GM19468 (cell line): Measurements from ENCODE around the gene GAD2.
"Not testable (repeated sequence)": the region's sequence is repeated elsewhere in the genome, so short reads cannot be mapped to it uniquely, and the experiment has no call there.

Experiments used
- ATAC-seq: cut with Tn5 transposase; IDR thresholded peaks from one replicate; pipeline ENCODE4 v1.9.1; 2021; ENCODE audit warnings: mild to moderate bottlenecking, moderate library complexity, moderate number of reproducible peaks; ENCODE audit not compliant: unreplicated experiment; ENCODE audit errors: extremely low read depth

GAD2 gene

GRCh38 chr10:26310361-26310760 lies 93.8 kb downstream of the GAD2 start:
- no peak for ATAC-seq

- no peak for ATAC-seq
These were observed 94.9 kb downstream of the GAD2 start for GRCh38 chr10:26311383-26311940.

GRCh38 chr10:26314265-26315013 lies 97.9 kb downstream of the GAD2 start:
- ATAC-seq: no peak

GRCh38 chr10:26318672-26319071 lies 102.1 kb downstream of the GAD2 start:
- no peak for ATAC-seq

GRCh38 chr10:26323219-26323618 lies 106.6 kb downstream of the GAD2 start:
- no peak for ATAC-seq

- ATAC-seq: no peak
These were observed 110.3 kb downstream of the GAD2 start for GRCh38 chr10:26326851-26327250.

- ATAC-seq: no peak
These were observed 111.2 kb downstream of the GAD2 start for GRCh38 chr10:26327811-26328210.

GRCh38 chr10:26331371-26331770 lies 114.8 kb downstream of the GAD2 start:
- ATAC-seq: no peak

GRCh38 chr10:26334232-26334931 lies 117.8 kb downstream of the GAD2 start:
- ATAC-seq: no peak

GRCh38 chr10:26334932-26335573 lies 118.5 kb downstream of the GAD2 start:
- peak; percentile 81 for ATAC-seq

GRCh38 chr10:26335574-26336093 lies 119.1 kb downstream of the GAD2 start:
- no peak for ATAC-seq

- ATAC-seq: no peak
These were observed 120.4 kb downstream of the GAD2 start for GRCh38 chr10:26336979-26337378.

GRCh38 chr10:26341701-26342100 lies 125.1 kb downstream of the GAD2 start:
- ATAC-seq: no peak

- ATAC-seq: not testable (repeated sequence)
These were observed 132.3 kb downstream of the GAD2 start for GRCh38 chr10:26348821-26349417.
